Measurements from ENCODE around the gene SNED1.

The SNED1 gene

GRCh38 chr2:241009601-241010530 lies 11.4 kb downstream of the SNED1 start:
- DNase-seq, result peak in 1 of 2 donors; percentile 79
- TF ChIP-seq CTCF (IDR thresholded peaks at IDR 0.05), result no peak
- H3K27ac ChIP-seq, result peak overlapping the region; percentile 25 to 31
- peaks cover 0 to 21% (median 14%) of the 10 kb centered on the region in 4 donors for H3K4me1 ChIP-seq
- H3K27me3 ChIP-seq, result no peaks in the 10 kb centered on the region
- no peaks in the 10 kb centered on the region for H3K36me3 ChIP-seq
- peak overlapping the region; percentile 17 to 31 for H3K4me3 ChIP-seq
- intact Hi-C loops (cut with DNase I; ENCODE audit: low total_unique reads), result no loop called here
- H3K9me3 ChIP-seq, result peaks cover 0 to 6% (median 0%) of the 10 kb centered on the region in 3 donors

GRCh38 chr2:241010531-241011295 lies 12.3 kb downstream of the SNED1 start:
- intact Hi-C loops (cut with DNase I; ENCODE audit: low total_unique reads), result no loop called here
- H3K9me3 ChIP-seq, result no peaks in the 10 kb centered on the region
- H3K27ac ChIP-seq, result peak overlapping the region in 1 of 2 donors; percentile 31
- H3K36me3 ChIP-seq, result no peaks in the 10 kb centered on the region
- no peak for TF ChIP-seq CTCF (IDR thresholded peaks at IDR 0.05)
- peaks cover 0 to 21% (median 14%) of the 10 kb centered on the region in 4 donors for H3K4me1 ChIP-seq
- no peak for DNase-seq
- H3K27me3 ChIP-seq, result no peaks in the 10 kb centered on the region
- peak overlapping the region in 1 of 2 donors; percentile 31 for H3K4me3 ChIP-seq

- no peak for DNase-seq
- no peaks in the 10 kb centered on the region for H3K27me3 ChIP-seq
- no peak for TF ChIP-seq CTCF (IDR thresholded peaks at IDR 0.05)
- intact Hi-C loops (cut with DNase I; ENCODE audit: low total_unique reads), result no loop called here
- H3K27ac ChIP-seq, result no peak overlapping the region
- H3K4me1 ChIP-seq, result peaks cover 0 to 21% (median 14%) of the 10 kb centered on the region in 4 donors
- no peaks in the 10 kb centered on the region for H3K36me3 ChIP-seq
- H3K9me3 ChIP-seq, result no peaks in the 10 kb centered on the region
- H3K4me3 ChIP-seq, result no peak overlapping the region
These were observed 12.8 kb downstream of the SNED1 start for GRCh38 chr2:241011296-241011600.

GRCh38 chr2:241011751-241012510 lies 13.5 kb downstream of the SNED1 start:
- Histone ChIP-seq H3K36me3 (no peaks in the 10 kb centered on the region), H3K27ac (no peak overlapping the region), H3K4me3 (no peak overlapping the region), H3K4me1 (peaks cover 0 to 21% (median 14%) of the 10 kb centered on the region in 4 donors), H3K27me3 (no peaks in the 10 kb centered on the region), H3K9me3 (no peaks in the 10 kb centered on the region)
- no peak for TF ChIP-seq CTCF (IDR thresholded peaks at IDR 0.05)
- DNase-seq, result no peak
- intact Hi-C loops (cut with DNase I; ENCODE audit: low total_unique reads), result no loop called here

- intact Hi-C loops (cut with DNase I; ENCODE audit: low total_unique reads), result no loop called here
- no peak for TF ChIP-seq CTCF (IDR thresholded peaks at IDR 0.05)
- Histone ChIP-seq H3K4me1 (peaks cover 0 to 17% (median 13%) of the 10 kb centered on the region in 4 donors), H3K27ac (no peak overlapping the region), H3K27me3 (no peaks in the 10 kb centered on the region), H3K36me3 (peaks cover 0 to 7% (median 0%) of the 10 kb centered on the region in 3 donors), H3K9me3 (no peaks in the 10 kb centered on the region), H3K4me3 (no peak overlapping the region)
- no peak for DNase-seq
These were observed 15.8 kb downstream of the SNED1 start for GRCh38 chr2:241014224-241014623.
